ENCODE data around the gene MLYCD.

MLYCD gene

GRCh38 chr16:83958137-83958845 is 59.4 kb downstream of the MLYCD start:
- no peak for FAIRE-seq

- no peak for FAIRE-seq
Observed at GRCh38 chr16:83958846-83959565, 60.1 kb downstream of the MLYCD start.

- no peak for FAIRE-seq
Observed at GRCh38 chr16:83959656-83960434, 60.9 kb downstream of the MLYCD start.

- FAIRE-seq = no peak
Observed at GRCh38 chr16:83960521-83961249, 61.8 kb downstream of the MLYCD start.

- FAIRE-seq = no peak
Observed at GRCh38 chr16:83961591-83961990, 62.7 kb downstream of the MLYCD start.

- no peak for FAIRE-seq
Observed at GRCh38 chr16:83963277-83964119, 64.6 kb downstream of the MLYCD start.

- FAIRE-seq = no peak
Observed at GRCh38 chr16:83964684-83965443, 65.9 kb downstream of the MLYCD start.

GRCh38 chr16:83965444-83966152 is 66.7 kb downstream of the MLYCD start:
- FAIRE-seq = no peak

GRCh38 chr16:83966153-83966696 is 67.3 kb downstream of the MLYCD start:
- no peak for FAIRE-seq

- no peak for FAIRE-seq
Observed at GRCh38 chr16:83967091-83967490, 68.2 kb downstream of the MLYCD start.

GRCh38 chr16:83967838-83968305 is 69.0 kb downstream of the MLYCD start, which contains the start of gene NECAB2:
Gene NECAB2, plus strand, starts transcription at chr16:83968244. Its CDS starts 405 bp downstream, at chr16:83968649.
- no peak for FAIRE-seq

- FAIRE-seq = no peak
Observed at GRCh38 chr16:83968306-83968851, 69.5 kb downstream of the MLYCD start.

- FAIRE-seq = no peak
Observed at GRCh38 chr16:83968891-83969649, 70.2 kb downstream of the MLYCD start.

GRCh38 chr16:83969771-83970429 is 71.0 kb downstream of the MLYCD start:
- no peak for FAIRE-seq

- FAIRE-seq = no peak
Observed at GRCh38 chr16:83970430-83970815, 71.5 kb downstream of the MLYCD start.

- FAIRE-seq = no peak
Observed at GRCh38 chr16:83971165-83972130, 72.5 kb downstream of the MLYCD start.
